ENCODE data around the gene TRIP12. TPM values are rescaled to one million over a fixed set of nuclear protein-coding genes. Genes with fewer than 3 reads are reported as not detected.
A peak's percentile ranks its signal among the peaks of the same experiment; 100 is the strongest.

Gene TRIP12
- total and polyA plus RNA-seq, 2 donors (not counting 1 experiment from before 2014, with no cell fraction given), result 30.9 to 274 TPM

DNA sequence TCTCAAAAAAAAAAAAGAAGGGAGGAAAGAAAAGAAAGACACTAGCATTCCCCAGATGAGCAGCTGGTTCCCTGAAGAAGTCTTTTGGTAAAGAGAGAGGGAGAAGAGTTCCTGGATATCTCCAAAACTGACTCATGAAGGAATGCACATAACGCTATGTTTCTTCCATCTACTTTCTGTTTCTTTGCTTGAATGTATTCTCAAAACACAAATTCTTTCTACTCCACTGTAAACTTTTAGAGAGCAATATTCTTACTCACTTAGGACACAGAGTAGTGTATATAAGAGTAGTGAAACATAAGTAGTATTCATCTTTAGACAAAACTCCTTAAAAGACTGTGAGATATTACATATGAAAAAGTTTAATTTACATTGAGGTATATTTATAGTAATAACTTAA is 64.2 kb downstream of the TRIP12 start:
- H3K79me2 ChIP-seq (ENCODE audit: control insufficient read depth, insufficient read depth, low read length), result peaks cover 45% of the 10 kb centered on the region
- no peak overlapping the region for H3K4me2 ChIP-seq (replicated peaks; ENCODE audit: low read depth, low read length, poor library complexity, severe bottlenecking)
- H3K4me1 Mint-ChIP-seq, result peaks cover 25% of the 10 kb centered on the region
- H3K27ac ChIP-seq (ENCODE audit: low read length in 2 of 2), result no peak overlapping the region
- no peaks in the 10 kb centered on the region for H3K9me3 Mint-ChIP-seq (ENCODE audit: insufficient read depth)
- ATAC-seq (ENCODE audit: low read depth) (no peak), DNase-seq (no peak)
- H2AFZ ChIP-seq (ENCODE audit: insufficient read depth, low read depth, low read length, poor library complexity, severe bottlenecking), result no peak overlapping the region
- CTCF ChIA-PET, result no interaction called here
- no CpG with 5 or more reads among the region's 1 CpG for WGBS (ENCODE audit: insufficient coverage)
- no peak overlapping the region for H3K4me3 ChIP-seq (ENCODE audit: control extremely low read depth in 1 of 5, extremely low read depth in 1 of 5, insufficient read depth in 1 of 5, low read depth in 2 of 5, low read length in 4 of 5)
- H4K20me1 ChIP-seq (ENCODE audit: control insufficient read depth, insufficient read depth, low read length, poor library complexity, severe bottlenecking), result peaks cover 13% of the 10 kb centered on the region
- H3K36me3 ChIP-seq (replicated peaks in 1 of 2; ENCODE audit: control extremely low read depth in 1 of 2, control insufficient read depth in 1 of 2, extremely low read depth in 1 of 2, insufficient read depth in 2 of 2, low read length in 1 of 2), result peaks cover 7 to 30% of the 10 kb centered on the region in 2 experiments
- intact Hi-C loops (cut with micrococcal nuclease), result loop anchor here (10.0 kb wide), 1 partner anchor 57 kb away; no protein-coding TSS in a partner anchor
- H3K27ac Mint-ChIP-seq, result peak overlapping the region; percentile 32
- POLR2A ChIA-PET, result no interaction called here
- H3K27me3 Mint-ChIP-seq, result no peaks in the 10 kb centered on the region
- H3K4me3 Mint-ChIP-seq, result no peak overlapping the region
- no peak for TF ChIP-seq EZH2 (IDR thresholded peaks at IDR 0.05; ENCODE audit: borderline replicate concordance, insufficient read depth, low read depth, low read length, poor library complexity, severe bottlenecking)
- TF ChIP-seq, protein P1, sequence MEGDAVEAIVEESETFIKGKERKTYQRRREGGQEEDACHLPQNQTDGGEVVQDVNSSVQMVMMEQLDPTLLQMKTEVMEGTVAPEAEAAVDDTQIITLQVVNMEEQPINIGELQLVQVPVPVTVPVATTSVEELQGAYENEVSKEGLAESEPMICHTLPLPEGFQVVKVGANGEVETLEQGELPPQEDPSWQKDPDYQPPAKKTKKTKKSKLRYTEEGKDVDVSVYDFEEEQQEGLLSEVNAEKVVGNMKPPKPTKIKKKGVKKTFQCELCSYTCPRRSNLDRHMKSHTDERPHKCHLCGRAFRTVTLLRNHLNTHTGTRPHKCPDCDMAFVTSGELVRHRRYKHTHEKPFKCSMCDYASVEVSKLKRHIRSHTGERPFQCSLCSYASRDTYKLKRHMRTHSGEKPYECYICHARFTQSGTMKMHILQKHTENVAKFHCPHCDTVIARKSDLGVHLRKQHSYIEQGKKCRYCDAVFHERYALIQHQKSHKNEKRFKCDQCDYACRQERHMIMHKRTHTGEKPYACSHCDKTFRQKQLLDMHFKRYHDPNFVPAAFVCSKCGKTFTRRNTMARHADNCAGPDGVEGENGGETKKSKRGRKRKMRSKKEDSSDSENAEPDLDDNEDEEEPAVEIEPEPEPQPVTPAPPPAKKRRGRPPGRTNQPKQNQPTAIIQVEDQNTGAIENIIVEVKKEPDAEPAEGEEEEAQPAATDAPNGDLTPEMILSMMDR (IDR thresholded peaks at IDR 0.05), result no peak
- no peaks in the 10 kb centered on the region for H3K9me3 ChIP-seq (ENCODE audit: control extremely low read depth in 1 of 3, control insufficient read depth in 2 of 3, insufficient read depth in 1 of 3, low read length in 2 of 3)
- no peak overlapping the region for H3K9ac ChIP-seq (ENCODE audit: low read length)
- peaks cover 9 to 10% of the 10 kb centered on the region in 2 donors for H3K4me1 ChIP-seq (ENCODE audit: control insufficient read depth in 2 of 2, insufficient read depth in 2 of 2, low read length in 2 of 2)
- no peaks in the 10 kb centered on the region for H3K27me3 ChIP-seq (replicated peaks in 1 of 4; ENCODE audit: control extremely low read depth in 1 of 4, control insufficient read depth in 3 of 4, insufficient read depth in 4 of 4, low read length in 3 of 4)

DNA sequence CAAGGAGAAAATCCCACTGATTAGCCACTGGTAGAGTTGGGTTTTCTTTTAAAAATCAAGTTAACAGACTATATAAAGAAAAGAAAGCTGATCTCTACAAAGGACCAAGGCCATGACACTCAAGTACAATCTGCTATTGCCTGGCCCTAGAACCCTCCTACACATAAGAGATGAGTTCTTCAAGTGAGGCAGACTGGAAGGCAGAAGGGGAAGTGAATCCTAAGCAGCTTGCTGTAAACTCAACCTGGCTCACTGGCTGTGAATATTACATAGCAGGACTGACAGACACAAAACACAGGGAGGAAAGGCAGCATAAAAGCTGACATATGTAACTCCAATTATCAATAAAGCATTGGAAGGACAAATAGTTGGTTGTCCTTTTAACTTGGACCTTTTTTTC is 65.4 kb downstream of the TRIP12 start:
- ChIA-PET POLR2A (no interaction called here), CTCF (interaction anchor here (0.6 to 1.0 kb wide), 4 partner anchors 11 to 75 kb away, joined by 3 to 4 read pairs (median 4); no protein-coding TSS in a partner anchor)
- peak; percentile 74 for ATAC-seq (ENCODE audit: low read depth)
- Mint-ChIP-seq H3K4me1 (peaks cover 34% of the 10 kb centered on the region), H3K27me3 (no peaks in the 10 kb centered on the region), H3K4me3 (no peak overlapping the region), H3K27ac (peak overlapping the region; percentile 5), H3K9me3 (ENCODE audit: insufficient read depth) (no peaks in the 10 kb centered on the region)
- Histone ChIP-seq H4K20me1 (ENCODE audit: control insufficient read depth, insufficient read depth, low read length, poor library complexity, severe bottlenecking) (peaks cover 17% of the 10 kb centered on the region), H3K4me1 (ENCODE audit: control insufficient read depth in 2 of 2, insufficient read depth in 2 of 2, low read length in 2 of 2) (peaks cover 11 to 16% of the 10 kb centered on the region in 2 donors), H3K4me3 (ENCODE audit: control extremely low read depth in 1 of 5, extremely low read depth in 1 of 5, insufficient read depth in 1 of 5, low read depth in 2 of 5, low read length in 4 of 5) (no peak overlapping the region), H3K9me3 (ENCODE audit: control extremely low read depth in 1 of 3, control insufficient read depth in 2 of 3, insufficient read depth in 1 of 3, low read length in 2 of 3) (no peaks in the 10 kb centered on the region), H3K27me3 (replicated peaks in 1 of 4; ENCODE audit: control extremely low read depth in 1 of 4, control insufficient read depth in 3 of 4, insufficient read depth in 4 of 4, low read length in 3 of 4) (no peaks in the 10 kb centered on the region), H3K9ac (ENCODE audit: low read length) (no peak overlapping the region), H3K27ac (ENCODE audit: low read length in 2 of 2) (peak overlapping the region in 1 of 2 donors; percentile 48), H3K36me3 (replicated peaks in 1 of 2; ENCODE audit: control extremely low read depth in 1 of 2, control insufficient read depth in 1 of 2, extremely low read depth in 1 of 2, insufficient read depth in 2 of 2, low read length in 1 of 2) (peaks cover 7 to 30% of the 10 kb centered on the region in 2 experiments), H2AFZ (ENCODE audit: insufficient read depth, low read depth, low read length, poor library complexity, severe bottlenecking) (no peak overlapping the region), H3K79me2 (ENCODE audit: control insufficient read depth, insufficient read depth, low read length) (peaks cover 43% of the 10 kb centered on the region), H3K4me2 (replicated peaks; ENCODE audit: low read depth, low read length, poor library complexity, severe bottlenecking) (peak overlapping the region; percentile 4)
- TF ChIP-seq, protein P1 (IDR thresholded peaks at IDR 0.05), result no peak
- no peak for TF ChIP-seq EZH2 (IDR thresholded peaks at IDR 0.05; ENCODE audit: borderline replicate concordance, insufficient read depth, low read depth, low read length, poor library complexity, severe bottlenecking)
- intact Hi-C loops (cut with micrococcal nuclease), result loop anchor here (10.0 kb wide), 1 partner anchor 58 kb away; no protein-coding TSS in a partner anchor
- DNase-seq, result peak; percentile 62
